A673 (cell line): ENCODE data around the gene SKI. TPM values are rescaled to one million over a fixed set of nuclear protein-coding genes. Genes with fewer than 3 reads are reported as not detected.

Experiments used
- BruUV-seq: library from RNA; stranded (reverse); fragments of 400-500 nt; replicated peaks from 2 replicates; lab custom pipeline; 2021; lab: Mats Ljungman, UMichigan
- CTCF ChIA-PET: fragments of 300-600 bp; sonication (Branson Sonifier 250); formaldehyde crosslinking; loops from one replicate; lab custom pipeline; 2022; ENCODE audit warnings: antibody characterized with exemption; lab: Charles Lee
- POLR2A ChIA-PET: fragments of 300-600 bp; sonication (Branson Sonifier 250); formaldehyde crosslinking; loops from one replicate; lab custom pipeline; 2022; ENCODE audit warnings: antibody characterized with exemption; ENCODE audit not compliant: low non-redundant PET; lab: Charles Lee
- DNase-seq: peaks from one replicate; pipeline ENCODE4 v3.0.0-alpha.2; 2015; ENCODE audit warnings: low spot score
- H3K27ac ChIP-seq: fragments of 200-600 bp; sonication (generic); 2 replicates; pipeline ENCODE4 v1.5.1; 2016; ENCODE audit warnings: mixed run types, low read depth, mild to moderate bottlenecking, mixed read lengths, antibody characterized with exemption, low read length; ENCODE audit not compliant: poor library complexity, severe bottlenecking
- H3K27me3 ChIP-seq: fragments of 200-600 bp; sonication (generic); replicated peaks from 2 replicates; pipeline ENCODE4 v1.6.1; 2017; ENCODE audit warnings: mixed run types, low read depth, mild to moderate bottlenecking, mixed read lengths, antibody characterized with exemption, low read length; ENCODE audit not compliant: insufficient read depth, poor library complexity
- H3K36me3 ChIP-seq: fragments of 200-600 bp; sonication (generic); 2 replicates; pipeline ENCODE4 v1.6.1; 2016; ENCODE audit warnings: mixed run types, mild to moderate bottlenecking, mixed read lengths, antibody characterized with exemption, low read length; ENCODE audit not compliant: insufficient read depth, poor library complexity, severe bottlenecking
- H3K4me1 ChIP-seq: fragments of 200-600 bp; sonication (generic); 2 replicates; pipeline ENCODE4 v1.6.1; 2017; ENCODE audit warnings: mixed run types, mild to moderate bottlenecking, mixed read lengths, antibody characterized with exemption, low read length; ENCODE audit not compliant: insufficient read depth, poor library complexity, severe bottlenecking
- H3K4me3 ChIP-seq: fragments of 200-600 bp; sonication (generic); 2 replicates; pipeline ENCODE4 v1.5.1; 2016; ENCODE audit warnings: low read depth, mixed run types, mild to moderate bottlenecking, mixed read lengths, low read length; ENCODE audit not compliant: poor library complexity, severe bottlenecking
- H3K9me3 ChIP-seq: fragments of 200-600 bp; sonication (generic); 2 replicates; pipeline ENCODE4 v1.6.1; 2016; ENCODE audit warnings: mixed run types, low read depth, mild to moderate bottlenecking, mixed read lengths, antibody characterized with exemption, low read length; ENCODE audit not compliant: poor library complexity, severe bottlenecking
- EZH2 ChIP-seq: fragments of 200-600 bp; sonication (generic); IDR thresholded peaks from 2 replicates; pipeline ENCODE4 v1.6.1; 2017; ENCODE audit warnings: borderline replicate concordance, low read depth, mild to moderate bottlenecking, mixed read lengths, antibody characterized with exemption, low read length; ENCODE audit not compliant: poor library complexity, severe bottlenecking
- intact Hi-C: fragments of 100-400 bp; cut with micrococcal nuclease; formaldehyde crosslinking; loops from one replicate; pipeline ENCODE4 v1.10.0; 2022; ENCODE audit not compliant: unreplicated experiment
- total RNA-seq: library from RNA; stranded (reverse); gene quantifications from 2 replicates; pipeline ENCODE4 v1.2.3, GENCODE V29; 2021
- TF ChIP-seq, protein P1 (sequence below): fragments of 300-800, 200-600 bp; sonication (generic); conservative IDR thresholded peaks from 2 replicates; pipeline ENCODE4 v1.5.1; 2017; ENCODE audit warnings: low read depth, mild to moderate bottlenecking, antibody characterized with exemption, low read length, moderate library complexity, mixed read lengths

SKI gene
- total RNA-seq, 1 experiment from 2014 or later, result 88.1 TPM

DNA sequence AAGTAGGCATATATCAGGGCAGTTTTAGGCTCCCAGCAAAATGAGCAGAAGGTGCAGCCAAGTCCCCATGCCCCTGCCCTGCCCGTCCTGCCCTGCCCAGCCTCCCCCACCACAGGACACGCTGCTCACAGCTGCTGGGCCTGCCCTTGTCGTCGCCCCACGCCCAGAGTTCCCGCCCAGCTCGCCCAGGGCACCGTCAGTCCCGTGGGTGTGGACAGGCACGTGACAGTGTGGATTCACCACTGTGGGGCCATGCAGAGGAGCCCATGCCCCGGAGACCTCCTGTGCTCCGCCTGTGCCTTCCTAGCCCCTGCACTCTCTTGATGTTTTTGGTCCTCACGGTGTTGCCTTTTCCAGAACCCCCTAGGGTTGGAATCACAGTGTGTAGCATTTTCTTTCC lies 40.5 kb upstream of the SKI start:
- CTCF ChIA-PET, result no interaction called here
- DNase-seq, result no peak
- Histone ChIP-seq H3K4me1 (peaks cover 24% of the 10 kb centered on the region), H3K4me3 (no peak overlapping the region), H3K27me3 (no peaks in the 10 kb centered on the region), H3K9me3 (no peaks in the 10 kb centered on the region), H3K27ac (peak overlapping the region; percentile 58), H3K36me3 (peaks cover 4% of the 10 kb centered on the region)
- BruUV-seq, result no TSS peak
- POLR2A ChIA-PET, result no interaction called here
- intact Hi-C loops, result no loop called here
- TF ChIP-seq, protein P1, sequence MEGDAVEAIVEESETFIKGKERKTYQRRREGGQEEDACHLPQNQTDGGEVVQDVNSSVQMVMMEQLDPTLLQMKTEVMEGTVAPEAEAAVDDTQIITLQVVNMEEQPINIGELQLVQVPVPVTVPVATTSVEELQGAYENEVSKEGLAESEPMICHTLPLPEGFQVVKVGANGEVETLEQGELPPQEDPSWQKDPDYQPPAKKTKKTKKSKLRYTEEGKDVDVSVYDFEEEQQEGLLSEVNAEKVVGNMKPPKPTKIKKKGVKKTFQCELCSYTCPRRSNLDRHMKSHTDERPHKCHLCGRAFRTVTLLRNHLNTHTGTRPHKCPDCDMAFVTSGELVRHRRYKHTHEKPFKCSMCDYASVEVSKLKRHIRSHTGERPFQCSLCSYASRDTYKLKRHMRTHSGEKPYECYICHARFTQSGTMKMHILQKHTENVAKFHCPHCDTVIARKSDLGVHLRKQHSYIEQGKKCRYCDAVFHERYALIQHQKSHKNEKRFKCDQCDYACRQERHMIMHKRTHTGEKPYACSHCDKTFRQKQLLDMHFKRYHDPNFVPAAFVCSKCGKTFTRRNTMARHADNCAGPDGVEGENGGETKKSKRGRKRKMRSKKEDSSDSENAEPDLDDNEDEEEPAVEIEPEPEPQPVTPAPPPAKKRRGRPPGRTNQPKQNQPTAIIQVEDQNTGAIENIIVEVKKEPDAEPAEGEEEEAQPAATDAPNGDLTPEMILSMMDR, result no peak
- TF ChIP-seq EZH2, result no peak

GRCh38 chr1:2188336-2188735 lies 39.8 kb upstream of the SKI start:
- ChIA-PET POLR2A (no interaction called here), CTCF (interaction anchor here (0.7 kb wide), 1 partner anchor 34 kb away, joined by 8 read pairs; no protein-coding TSS in a partner anchor)
- H3K4me1 ChIP-seq, result peaks cover 31% of the 10 kb centered on the region
- H3K27me3 ChIP-seq, result no peaks in the 10 kb centered on the region
- no peak overlapping the region for H3K4me3 ChIP-seq
- no TSS peak for BruUV-seq
- no peak for DNase-seq
- TF ChIP-seq, protein P1, result no peak
- TF ChIP-seq EZH2, result no peak
- H3K9me3 ChIP-seq, result no peaks in the 10 kb centered on the region
- intact Hi-C loops, result no loop called here
- H3K36me3 ChIP-seq, result peaks cover 4% of the 10 kb centered on the region
- peak overlapping the region; percentile 58 for H3K27ac ChIP-seq

DNA sequence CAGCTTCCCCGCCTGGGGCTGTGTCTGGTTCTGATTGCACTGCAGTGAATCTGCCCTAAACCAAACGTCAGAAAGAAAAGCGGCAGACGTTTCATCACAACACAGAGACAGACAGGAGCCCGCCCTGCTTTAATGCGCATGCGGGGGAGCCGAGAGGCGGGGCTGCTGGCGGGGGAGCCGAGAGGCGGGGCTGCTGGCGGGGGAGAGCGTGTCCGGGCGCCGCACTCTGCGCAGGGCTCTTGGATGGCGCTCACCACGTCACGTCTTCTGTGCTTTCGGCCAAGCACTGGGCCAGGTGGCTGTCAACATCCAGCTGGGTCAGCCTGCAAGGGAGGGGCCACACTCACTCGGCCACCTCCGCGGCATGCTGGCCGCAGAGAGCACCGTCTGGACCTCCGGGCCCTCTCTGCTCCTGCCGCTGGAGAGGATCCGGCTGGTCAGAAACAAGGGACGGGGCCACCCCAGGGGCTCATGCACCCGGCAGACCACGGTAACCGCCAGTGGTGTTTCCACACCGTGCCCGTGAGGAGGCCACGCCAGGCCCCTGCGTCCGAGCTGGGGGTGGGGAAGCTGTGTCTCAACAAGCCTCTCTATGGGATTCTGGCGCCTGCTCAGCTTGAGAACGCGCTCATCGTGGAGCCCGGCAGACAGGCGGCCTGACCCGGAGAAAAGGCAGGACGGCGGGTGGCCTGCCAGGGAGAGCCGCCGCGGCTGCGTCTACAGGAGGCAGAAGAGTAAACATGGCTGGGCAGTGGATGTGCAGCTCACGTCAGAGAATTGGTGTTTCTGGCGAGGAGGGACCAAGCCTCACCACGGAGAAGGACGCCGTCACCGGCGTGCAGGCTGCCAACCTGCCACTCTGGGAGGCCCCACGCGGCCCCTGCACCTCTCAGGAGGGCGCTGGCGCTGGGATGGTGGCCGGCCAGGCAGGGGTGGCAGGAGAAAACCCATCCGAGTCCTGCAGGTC lies 38.4 kb upstream of the SKI start:
- TF ChIP-seq EZH2, result no peak
- TF ChIP-seq, protein P1, result no peak
- H3K9me3 ChIP-seq, result no peaks in the 10 kb centered on the region
- peaks cover 4% of the 10 kb centered on the region for H3K36me3 ChIP-seq
- H3K4me3 ChIP-seq, result peak overlapping the region; percentile 52
- DNase-seq, result peak; percentile 94
- peak overlapping the region; percentile 87 for H3K27ac ChIP-seq
- H3K27me3 ChIP-seq, result no peaks in the 10 kb centered on the region
- ChIA-PET CTCF (interaction anchor here (1.0 kb wide), 1 partner anchor 15 kb away, joined by 4 read pairs; no protein-coding TSS in a partner anchor), POLR2A (interaction anchor here (0.7 kb wide), 2 partner anchors 15 to 356 kb away, joined by 6 to 7 read pairs; no protein-coding TSS in a partner anchor)
- intact Hi-C loops, result loop anchor here (10.0 kb wide), 1 partner anchor 125 kb away; no protein-coding TSS in a partner anchor
- peaks cover 38% of the 10 kb centered on the region for H3K4me1 ChIP-seq
- BruUV-seq, result no TSS peak
